Erythroblast (primary cell): ENCODE data around the gene TLK1.

ENCODE experiments used
- GATA1 ChIP-seq: IDR thresholded peaks from 2 replicates; pipeline ENCODE4 v1.6.1; 2011; ENCODE audit warnings: low read depth, mild to moderate bottlenecking, control low read depth, low read length, moderate library complexity
- POLR2A ChIP-seq: IDR thresholded peaks from 2 replicates; pipeline ENCODE4 v1.6.1; 2011; ENCODE audit warnings: mild to moderate bottlenecking, low read length

DNA sequence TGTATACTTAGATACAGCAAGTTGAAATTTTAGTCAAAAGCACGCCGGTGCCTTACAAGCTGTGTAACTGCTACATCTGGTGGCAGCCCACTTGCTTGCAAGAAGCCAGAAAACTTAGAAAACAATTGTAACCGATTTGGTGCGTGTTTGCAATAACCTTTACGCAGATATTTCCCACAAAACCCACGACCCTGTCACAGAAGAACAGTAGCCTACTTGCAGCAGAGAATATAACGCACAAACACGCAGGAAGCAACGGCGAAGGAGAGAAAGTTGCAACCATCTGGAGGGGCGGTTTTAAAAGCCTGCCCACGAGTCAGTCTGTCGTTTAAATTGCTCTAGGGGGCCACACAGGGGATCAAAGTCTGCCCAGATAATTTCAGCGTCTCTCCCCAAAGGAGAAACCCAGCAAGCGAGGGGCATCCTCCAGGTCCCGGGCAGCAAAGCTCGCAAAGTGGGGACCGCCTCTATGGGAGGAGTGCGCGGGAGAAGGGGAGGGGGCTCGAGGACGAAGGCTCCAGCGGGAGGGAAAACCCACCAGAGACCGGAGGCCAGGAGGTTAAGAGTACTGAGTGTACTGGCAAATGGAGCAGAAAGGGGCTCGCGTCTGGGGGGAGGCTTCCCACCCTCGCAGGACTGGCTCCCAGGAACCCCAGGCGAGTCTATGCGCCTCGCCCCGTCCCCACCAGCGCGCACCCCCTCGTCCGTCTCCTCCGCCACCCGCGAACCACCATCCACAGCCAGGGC, 1.1 kb downstream of the TLK1 start:
- TF ChIP-seq POLR2A (no peak), GATA1 (no peak)
